HG03097 (cell line): ENCODE measurements around the gene ARHGAP26.
"Not testable (repeated sequence)": the region's sequence is repeated elsewhere in the genome, so short reads cannot be mapped to it uniquely, and the experiment has no call there.

ENCODE experiments used
- ATAC-seq: cut with Tn5 transposase; IDR thresholded peaks from one replicate; pipeline ENCODE4 v1.9.1; 2021; ENCODE audit not compliant: unreplicated experiment, low FRiP score

Gene ARHGAP26

DNA sequence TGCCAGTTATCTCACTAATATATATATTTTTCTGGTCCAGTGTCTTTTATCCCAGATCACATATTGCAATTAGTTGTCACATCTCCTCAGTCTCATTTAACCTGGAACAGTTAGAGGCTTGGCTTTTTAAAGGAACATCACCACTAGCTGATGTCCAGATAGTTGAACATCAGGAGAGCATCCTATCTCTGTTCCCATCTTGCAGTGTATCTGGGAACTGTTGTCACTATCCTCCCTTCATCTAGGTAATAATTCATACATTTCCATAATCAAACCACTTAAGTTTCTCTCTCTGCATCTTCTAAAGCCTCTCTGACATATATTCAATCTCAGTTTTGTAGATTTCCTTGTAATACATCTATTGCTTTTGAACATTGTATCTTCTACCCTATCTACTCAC, 175.7 kb downstream of the ARHGAP26 start:
- no peak for ATAC-seq

DNA sequence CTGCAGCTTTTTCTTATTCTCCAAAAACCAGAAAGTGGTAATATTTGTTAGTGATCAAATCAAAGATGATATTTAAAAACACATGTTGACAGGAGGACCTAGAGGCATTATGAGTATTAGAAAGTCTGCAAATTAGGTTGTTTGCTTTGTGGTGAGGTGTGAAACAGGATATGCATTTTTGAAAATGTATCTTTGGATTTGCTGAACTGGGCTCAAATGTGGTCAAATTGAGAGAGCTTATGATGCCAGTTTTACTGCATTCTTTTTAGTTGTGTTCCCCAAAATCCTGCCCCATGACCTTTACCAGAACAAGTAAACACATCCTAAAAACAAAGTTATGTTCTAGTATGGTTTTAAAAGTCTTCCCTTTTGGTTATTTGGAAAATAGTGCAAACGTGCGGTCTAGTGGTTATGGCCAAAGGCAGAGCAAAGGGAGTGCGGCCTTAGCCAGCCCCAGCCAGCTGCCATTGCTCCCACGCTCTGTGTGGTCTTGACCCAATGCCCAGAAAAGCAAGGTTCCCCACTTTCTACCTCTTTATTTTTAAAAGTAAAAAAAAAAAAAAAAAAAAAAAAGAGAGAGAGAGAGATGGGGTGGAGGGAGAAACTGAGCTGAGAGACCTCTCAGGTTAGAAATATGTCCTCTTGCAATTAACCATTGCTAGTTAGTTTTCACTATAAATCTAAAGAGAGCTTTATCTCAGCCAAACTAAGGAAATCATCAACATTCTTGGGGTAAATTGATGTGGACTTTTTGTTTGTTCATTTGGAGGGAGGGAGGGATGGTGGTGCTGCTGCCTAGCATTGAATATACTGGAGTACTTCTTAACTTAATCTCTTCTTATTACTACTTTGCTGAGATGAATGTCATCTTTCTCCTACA, 176.6 kb downstream of the ARHGAP26 start:
- ATAC-seq, result no peak

DNA sequence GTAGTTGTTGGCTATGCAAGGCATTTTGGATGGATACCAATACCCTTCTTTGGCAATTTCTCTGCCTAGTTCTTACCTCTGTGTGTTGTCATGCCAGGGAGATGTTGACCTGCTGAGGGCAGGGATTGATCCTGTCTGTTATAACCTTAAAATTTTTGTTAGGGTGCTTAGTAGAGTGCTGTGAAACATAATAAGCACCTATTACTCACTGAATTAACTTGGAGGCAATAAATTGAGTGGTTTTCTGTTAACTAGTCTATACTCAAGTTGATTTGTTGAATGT, 177.2 kb downstream of the ARHGAP26 start:
- no peak for ATAC-seq

DNA sequence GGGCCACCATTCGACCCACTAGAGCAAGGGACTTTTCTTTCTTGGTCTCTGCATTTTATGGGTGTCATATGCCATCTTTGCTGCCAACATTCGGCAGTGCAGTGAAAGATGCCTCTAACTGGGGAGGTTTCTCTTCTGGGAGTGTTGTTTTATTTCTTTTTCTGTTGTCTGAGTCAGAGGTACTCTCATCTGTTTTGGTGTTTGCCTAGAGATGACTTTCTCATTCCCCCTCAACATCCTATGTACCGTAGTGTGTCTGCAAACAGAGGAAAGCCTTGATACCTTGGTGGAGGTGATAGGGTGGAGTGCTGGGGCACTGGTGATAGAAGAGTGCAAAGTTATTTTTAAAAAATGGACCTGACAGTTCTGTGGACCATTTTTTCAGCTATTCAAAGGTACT, 182.1 kb downstream of the ARHGAP26 start:
- ATAC-seq, result no peak

DNA sequence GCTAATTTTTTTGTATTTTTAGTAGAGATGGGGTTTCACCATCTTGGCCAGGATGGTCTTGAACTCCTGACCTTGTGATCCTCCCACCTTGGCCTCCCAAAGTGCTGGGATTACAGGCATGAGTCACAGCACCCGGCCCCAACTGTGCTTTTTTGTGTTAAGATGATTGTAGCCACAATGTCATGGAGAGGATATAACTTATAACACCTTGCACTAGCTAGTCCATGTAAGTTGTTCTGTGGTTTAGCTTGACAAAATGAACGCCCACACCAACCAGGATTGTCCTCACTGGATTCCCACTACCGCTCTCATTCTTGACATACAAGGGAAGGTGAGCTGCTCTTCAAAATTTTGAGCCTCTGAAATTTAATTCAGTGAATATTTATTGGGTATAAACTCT, 182.7 kb downstream of the ARHGAP26 start:
- ATAC-seq, result not testable (repeated sequence)

DNA sequence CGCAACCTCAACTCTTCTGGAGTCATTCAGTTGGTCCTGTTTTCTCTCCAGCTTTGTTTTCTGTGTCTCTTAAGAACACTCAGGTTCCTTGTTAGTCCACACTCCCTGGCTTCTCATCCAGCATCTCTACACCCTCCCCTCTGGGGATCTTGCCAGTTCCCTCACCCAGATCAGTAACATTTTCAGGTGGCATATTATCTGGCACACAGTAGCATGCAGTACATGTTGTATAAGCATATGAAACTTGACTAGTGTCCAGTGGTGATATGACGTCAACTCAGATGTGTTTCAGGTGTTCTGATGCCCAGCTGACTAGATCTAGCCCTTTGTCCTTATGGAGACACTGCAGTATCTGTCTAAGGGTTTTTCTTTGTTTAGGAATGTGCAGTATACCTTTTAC, 184.3 kb downstream of the ARHGAP26 start:
- no peak for ATAC-seq

DNA sequence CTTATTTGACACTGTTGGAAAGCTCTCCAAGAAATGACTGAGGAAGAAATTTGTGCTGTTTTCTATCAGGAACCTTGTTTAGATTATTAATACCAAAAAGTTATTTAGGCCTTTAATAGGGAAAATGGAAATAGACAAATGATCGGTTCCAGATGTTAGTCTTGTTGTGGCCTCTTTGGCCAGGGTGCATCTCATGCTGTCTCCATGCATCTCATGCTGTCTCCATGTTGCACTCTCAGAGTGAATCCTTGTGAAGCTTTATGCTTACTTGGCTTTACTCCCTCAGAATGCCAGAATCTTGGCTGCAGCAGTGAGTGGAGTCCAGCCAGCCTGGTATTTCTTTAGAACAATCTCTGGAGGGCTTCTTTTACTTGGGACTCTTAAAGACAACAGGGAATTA, 185.5 kb downstream of the ARHGAP26 start:
- ATAC-seq, result no peak

DNA sequence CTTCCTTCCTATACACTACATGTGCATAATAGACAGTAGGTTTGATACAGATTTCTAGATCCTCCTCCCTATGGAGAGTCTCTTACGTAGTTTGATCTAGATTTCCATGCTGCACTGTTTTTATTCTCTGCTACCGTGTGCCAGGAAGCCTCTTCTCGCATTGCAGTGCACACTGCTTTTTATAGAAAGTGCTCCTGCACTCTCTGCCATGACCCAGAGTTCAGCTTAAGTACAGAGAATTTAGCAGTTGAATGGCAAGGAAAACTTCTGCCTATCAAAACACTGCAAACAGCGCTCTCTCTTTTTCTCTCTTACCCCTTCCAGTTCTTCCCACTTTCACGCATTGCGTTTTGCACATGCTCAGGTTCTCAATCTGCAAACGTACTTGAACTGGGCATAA, 187.4 kb downstream of the ARHGAP26 start:
- no peak for ATAC-seq

DNA sequence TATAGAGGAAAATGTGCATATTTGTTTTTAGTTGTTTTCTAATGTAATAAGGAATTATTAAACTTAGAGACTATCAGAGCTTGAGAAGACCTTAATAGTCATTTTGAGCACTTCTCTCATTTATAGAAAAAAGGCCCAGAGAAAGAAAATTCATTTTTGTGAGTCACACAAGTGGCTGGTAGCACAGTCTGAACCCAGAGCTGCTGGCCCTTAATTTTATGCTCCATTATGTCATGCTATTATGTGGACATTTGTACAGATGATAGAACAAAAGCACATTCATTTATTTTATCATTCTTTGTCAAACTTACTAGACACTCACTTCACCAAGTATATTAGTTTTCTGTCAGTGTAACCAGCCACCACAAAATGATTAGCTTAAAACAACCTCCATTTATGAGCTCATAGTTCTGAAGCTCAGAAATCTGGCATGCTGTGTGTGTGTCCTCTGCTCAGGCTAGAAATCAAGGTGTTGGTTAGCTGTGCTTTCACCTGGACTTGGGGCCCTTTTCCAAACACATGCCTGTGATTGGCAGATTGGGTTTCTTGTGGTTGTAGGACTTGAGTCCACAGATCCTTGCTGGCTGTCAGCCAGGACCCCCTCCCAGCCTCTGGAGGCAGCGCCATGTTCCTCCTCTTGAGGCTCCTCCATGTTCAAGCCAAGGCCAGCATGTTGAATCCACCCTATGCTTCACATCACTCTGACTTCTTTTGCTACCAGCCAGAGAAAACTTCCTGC, 188.9 kb downstream of the ARHGAP26 start:
- ATAC-seq, result peak; percentile 21

DNA sequence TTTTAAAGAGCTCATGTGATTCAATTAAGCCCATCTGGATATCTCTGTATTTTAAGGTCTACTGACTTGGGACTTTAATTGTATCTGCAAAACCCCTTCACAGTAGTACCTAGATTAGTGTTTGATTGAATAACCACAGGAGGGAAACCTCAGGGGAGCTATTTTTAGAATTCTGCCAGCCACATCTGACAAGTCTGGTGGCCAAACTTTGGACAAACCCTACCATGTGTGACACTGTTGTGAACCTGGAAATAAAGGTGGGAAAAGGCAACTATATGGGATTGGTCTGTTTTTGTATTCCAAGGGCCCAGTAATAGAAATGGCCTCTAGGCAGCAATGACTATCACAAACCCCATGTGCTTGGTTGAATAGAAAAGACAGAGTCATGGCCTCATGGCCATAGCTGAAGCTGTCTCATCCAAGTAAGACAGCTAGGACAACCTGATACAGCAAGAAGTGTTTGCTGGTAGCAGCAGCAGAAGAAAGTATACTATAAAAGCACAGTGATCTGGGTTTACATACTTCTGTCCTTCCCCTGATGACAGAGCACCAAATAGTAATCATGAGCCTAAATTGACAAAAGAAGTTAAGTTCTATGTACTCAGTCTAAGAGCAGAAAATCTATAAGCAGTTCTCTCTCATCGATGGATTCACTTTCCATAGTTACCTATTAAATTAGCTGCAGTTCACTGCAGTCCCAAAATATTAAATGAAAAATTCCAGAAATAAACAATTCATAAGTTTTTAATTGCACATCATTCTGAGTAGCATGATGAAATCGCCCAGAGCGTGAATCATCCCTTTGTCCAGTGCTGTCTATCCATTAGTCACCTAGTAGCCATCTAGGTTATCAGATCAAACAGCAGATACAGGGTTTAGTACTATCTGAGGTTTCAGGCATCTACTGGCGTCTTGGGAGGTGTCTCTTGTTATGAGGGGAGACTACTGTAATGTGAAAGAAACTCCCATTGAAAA, 189.8 kb downstream of the ARHGAP26 start:
- ATAC-seq, result peak; percentile 62

DNA sequence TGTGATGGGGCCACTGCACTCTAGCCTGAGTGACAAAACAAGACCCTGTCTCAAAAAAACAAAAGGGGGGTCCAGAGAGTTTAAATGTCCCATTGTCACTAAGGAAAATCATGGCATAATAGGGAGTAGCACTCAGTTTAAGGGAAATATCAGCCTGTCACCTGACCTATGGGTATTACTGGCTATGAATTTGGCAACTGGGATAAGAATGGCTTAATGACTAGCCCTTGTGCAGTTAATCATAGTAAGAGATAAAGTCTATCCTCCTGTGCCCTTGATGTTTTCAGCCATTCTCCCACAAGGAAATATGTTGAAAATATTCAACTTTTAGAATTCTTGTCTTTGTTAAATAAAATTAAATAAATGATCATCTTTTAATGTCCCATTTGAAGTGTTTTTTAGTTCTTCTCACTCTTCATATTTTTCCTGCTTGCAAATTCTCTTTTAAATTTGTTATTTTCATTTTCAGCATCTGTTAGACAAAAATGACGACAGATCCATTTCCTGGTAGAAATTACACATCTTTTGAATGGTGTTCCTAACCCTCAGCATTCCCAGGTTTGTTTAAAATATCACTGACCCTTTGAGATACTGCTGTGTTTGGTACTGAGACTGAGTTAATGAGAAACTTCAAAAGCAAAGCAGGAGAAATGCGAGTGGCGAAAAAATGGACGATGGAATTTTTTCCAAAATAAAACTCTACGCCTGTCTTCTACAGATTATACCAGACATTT, 191.4 kb downstream of the ARHGAP26 start:
- no peak for ATAC-seq

DNA sequence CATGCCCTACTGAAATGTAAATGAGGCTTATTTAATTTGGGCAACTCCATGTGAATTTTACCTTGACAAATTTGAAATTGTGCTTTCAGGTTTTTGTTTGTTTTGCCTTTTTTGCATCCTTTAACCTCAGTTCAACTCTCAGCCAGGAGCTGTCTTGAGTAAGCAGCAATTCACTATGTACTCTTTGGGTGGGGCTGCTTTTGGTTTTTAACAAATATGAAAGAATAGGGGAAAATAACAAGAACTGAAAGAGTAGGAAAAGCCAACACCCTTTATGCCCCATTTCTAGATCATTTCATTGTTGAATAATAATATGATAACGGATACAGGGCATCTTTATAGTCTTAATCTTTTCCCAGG, 192.0 kb downstream of the ARHGAP26 start:
- no peak for ATAC-seq

DNA sequence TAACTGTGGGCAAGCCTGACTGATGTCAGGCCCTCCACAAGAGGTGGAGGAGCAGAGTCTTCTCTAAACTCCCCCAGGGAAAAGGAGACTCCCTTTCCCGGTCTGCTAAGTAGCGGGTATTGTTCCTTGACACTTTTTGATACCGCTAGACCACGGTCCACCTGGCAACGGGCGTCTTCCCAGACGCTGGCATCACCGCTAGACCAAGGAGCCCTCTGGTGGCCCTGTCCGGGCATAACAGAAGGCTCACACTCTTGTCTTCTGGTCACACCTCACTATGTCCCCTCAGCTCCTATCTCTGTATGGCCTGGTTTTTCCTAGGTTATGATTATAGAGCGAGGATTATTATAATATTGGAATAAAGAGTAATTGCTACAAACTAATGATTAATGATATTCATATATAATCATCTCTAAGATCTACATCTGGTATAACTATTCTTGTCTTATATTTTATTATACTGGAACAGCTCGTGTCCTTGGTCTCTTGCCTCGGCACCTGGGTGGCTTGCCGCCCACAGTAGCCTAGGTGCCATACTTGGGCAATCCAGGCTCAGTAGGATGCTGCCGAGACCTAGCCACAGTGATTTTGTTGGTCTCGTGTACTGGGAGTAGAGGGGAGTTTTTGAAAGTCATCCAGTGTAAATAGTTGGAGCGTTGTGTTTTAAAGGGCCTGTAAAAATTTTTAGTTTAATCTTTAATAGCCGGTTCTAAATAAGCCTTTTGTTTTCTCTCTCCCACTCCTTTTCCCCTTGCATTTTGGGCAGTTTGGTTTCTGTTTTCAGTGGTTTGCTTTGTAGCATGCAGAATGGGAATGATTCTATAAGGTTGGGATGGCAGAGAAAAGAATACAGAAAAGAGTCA, 195.3 kb downstream of the ARHGAP26 start:
- not testable (repeated sequence) for ATAC-seq

DNA sequence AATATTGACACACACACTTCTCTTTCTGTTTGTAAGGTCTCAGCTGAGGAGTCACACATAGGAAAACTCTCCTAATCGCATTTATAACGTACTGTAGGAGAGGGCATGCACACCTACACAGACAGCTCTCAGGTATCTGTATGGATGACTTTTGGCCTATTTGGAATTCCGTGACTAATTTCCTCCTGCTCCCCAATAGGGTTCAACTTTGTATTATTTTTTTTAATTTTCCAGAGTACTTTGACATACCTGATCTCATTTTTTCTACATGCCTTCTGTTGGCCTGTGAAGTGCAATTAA, 195.9 kb downstream of the ARHGAP26 start:
- no peak for ATAC-seq

DNA sequence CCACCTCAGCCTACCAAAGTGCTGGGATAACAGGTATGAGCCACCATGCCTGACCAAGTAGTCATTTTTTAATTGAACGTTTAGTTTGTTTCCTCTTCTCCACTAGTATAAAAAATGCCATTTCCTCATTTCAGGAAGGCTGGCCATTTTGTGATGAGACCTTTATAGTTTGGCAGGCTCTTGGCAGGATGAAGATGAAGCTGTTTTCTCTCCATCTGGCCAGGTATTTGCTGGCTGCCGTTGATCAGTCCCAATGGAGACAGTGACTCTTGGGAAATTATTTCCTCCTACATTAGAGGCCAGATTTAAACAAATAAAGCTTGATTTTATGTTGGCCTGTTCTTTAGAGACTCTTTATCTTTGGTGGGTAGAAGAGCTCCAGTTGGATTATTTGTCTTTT, 199.0 kb downstream of the ARHGAP26 start:
- ATAC-seq, result no peak

DNA sequence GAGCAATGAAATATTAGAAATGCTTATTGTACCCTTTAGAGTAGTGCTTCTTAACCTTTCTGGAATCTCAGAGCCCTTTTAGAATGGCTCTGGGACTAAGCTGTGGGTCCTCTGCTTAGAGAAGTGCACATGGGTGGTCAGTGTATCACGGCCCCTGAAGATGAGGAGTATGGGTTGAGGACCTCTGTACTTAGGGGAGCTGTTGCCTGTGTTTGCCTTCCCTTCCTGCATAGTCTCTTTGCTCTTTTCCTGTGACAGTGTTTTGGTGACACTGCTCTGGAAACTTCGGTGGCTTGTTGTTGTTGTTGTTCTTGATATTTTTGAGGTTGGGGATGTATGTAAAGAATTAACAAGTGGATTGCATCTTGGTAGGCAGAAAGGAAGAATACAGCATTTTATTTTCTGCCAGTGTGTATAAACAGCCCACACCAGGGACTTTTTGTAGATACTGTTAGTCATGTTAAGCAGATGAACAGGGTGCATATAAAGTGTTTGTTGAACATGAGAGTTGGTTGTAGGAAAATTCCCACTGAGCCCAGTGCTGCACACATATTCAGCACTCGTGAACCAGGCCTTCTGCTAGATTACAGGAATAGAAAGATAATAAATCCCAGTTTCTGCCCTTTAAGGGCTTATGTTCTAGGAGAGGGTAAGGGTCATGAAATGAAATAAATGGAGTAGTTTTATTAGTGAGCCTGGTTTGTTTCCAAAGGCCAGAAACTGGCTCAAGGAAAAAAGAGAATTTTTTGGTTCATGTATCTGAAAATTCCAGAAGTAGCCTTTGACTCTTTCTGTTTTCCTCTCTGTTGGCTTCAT, 199.7 kb downstream of the ARHGAP26 start:
- no peak for ATAC-seq

DNA sequence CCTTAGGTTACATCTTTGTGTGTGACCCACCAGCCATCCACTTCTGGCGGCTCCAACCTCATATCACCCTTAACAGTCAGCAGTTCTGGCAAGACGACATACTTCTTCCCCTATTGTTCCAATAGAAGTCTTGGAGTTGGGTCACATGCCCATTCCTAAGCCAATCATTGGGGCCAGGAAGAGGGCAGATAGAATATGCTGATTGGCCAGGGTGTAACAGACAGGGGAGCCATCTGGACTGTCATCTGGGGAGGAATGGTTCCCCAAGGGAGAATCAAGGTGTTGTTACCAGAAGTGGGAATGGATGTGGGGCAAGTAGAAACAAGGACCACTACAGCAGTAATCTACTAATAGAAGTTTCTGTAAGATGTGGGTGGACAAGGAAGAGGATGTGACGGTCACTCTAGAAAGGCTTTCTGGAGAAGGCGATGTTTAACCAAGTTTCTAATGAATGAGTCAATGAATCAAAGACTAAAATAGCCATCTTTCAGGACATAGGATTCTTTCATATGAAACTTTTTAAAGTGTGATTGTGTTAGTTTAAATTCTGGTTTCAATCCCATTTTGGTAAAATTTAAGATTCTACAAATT, 200.4 kb downstream of the ARHGAP26 start:
- ATAC-seq, result no peak

DNA sequence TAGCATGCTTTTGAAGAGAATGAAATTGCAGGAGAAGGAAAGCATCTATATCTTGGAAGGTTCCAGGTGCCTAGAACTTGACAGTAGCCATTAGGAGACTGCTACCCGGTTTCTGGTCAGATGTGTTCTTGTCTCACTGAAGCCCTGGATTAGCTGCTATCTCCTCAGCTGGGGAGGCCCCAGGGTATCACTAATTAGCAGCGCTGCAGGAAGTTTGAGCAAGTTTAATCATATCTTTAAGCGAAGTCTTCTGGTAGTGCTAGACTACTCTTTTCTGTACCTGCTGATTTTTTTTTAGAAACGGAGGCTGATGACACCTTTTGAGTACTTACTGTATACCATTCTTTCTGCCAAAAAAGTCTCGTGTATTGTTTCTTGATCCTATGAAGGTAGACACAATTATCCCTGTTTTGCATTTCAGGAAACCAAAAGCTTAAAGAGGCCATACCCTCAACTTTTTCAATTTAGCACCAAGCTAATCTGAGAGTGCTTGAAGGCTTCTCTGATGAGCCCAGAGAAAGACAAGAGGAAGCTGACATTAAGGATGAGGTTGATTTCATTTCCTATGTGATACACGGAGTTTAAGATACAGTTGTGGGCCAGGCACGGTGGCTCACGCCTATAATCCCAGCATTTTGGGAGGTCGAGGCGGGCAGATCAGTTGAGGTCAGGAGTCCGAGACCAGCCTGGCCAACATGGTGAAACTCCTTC, 201.3 kb downstream of the ARHGAP26 start:
- ATAC-seq, result no peak
